Neuron (in vitro differentiated cells): ENCODE results near the gene HDAC4.

Experiments used
- H2AFZ ChIP-seq: one replicate; pipeline ENCODE4 v1.6.1; 2013; ENCODE audit warnings: low read depth, mild to moderate bottlenecking, inconsistent platforms, low read length, moderate library complexity
- H3K27me3 ChIP-seq: one replicate; pipeline ENCODE4 v1.6.1; 2013; ENCODE audit warnings: low read length; ENCODE audit not compliant: insufficient read depth
- H3K36me3 ChIP-seq: one replicate; pipeline ENCODE4 v1.6.1; 2013; ENCODE audit warnings: low read length; ENCODE audit not compliant: insufficient read depth
- H3K4me1 ChIP-seq: one replicate; pipeline ENCODE4 v1.6.1; 2013; ENCODE audit warnings: low read length; ENCODE audit not compliant: insufficient read depth
- H3K4me3 ChIP-seq: 2 replicates; pipeline ENCODE4 v1.5.1; 2013; ENCODE audit warnings: mild to moderate bottlenecking, low read length, moderate library complexity
- H3K9me3 ChIP-seq: one replicate; pipeline ENCODE4 v1.6.1; 2013; ENCODE audit warnings: low read length

HDAC4 gene

GRCh38 chr2:239092571-239093294 lies 308.1 kb downstream of the HDAC4 start:
- H3K9me3 ChIP-seq: no peaks in the 10 kb centered on the region
- H3K4me3 ChIP-seq: no peak overlapping the region
- H2AFZ ChIP-seq: no peak overlapping the region
- no peaks in the 10 kb centered on the region for H3K27me3 ChIP-seq
- H3K36me3 ChIP-seq: peaks cover 2% of the 10 kb centered on the region
- H3K4me1 ChIP-seq: no peaks in the 10 kb centered on the region

- no peaks in the 10 kb centered on the region for H3K27me3 ChIP-seq
- no peaks in the 10 kb centered on the region for H3K4me1 ChIP-seq
- peaks cover 2% of the 10 kb centered on the region for H3K36me3 ChIP-seq
- H3K9me3 ChIP-seq: no peaks in the 10 kb centered on the region
- no peak overlapping the region for H2AFZ ChIP-seq
- no peak overlapping the region for H3K4me3 ChIP-seq
Measured at GRCh38 chr2:239089884-239090283, 310.9 kb downstream of the HDAC4 start.

- Histone ChIP-seq H3K27me3 (no peaks in the 10 kb centered on the region), H3K4me3 (no peak overlapping the region), H3K4me1 (no peaks in the 10 kb centered on the region), H3K36me3 (peaks cover 6% of the 10 kb centered on the region), H2AFZ (no peak overlapping the region), H3K9me3 (no peaks in the 10 kb centered on the region)
Measured at GRCh38 chr2:239087046-239087710, 313.6 kb downstream of the HDAC4 start.

- no peak overlapping the region for H2AFZ ChIP-seq
- no peaks in the 10 kb centered on the region for H3K27me3 ChIP-seq
- H3K4me3 ChIP-seq: no peak overlapping the region
- H3K4me1 ChIP-seq: no peaks in the 10 kb centered on the region
- peaks cover 6% of the 10 kb centered on the region for H3K36me3 ChIP-seq
- H3K9me3 ChIP-seq: no peaks in the 10 kb centered on the region
Measured at GRCh38 chr2:239086325-239087020, 314.3 kb downstream of the HDAC4 start.

GRCh38 chr2:239085201-239085992 lies 315.4 kb downstream of the HDAC4 start:
- Histone ChIP-seq H3K36me3 (peaks cover 6% of the 10 kb centered on the region), H2AFZ (no peak overlapping the region), H3K9me3 (no peaks in the 10 kb centered on the region), H3K4me1 (no peaks in the 10 kb centered on the region), H3K4me3 (no peak overlapping the region), H3K27me3 (no peaks in the 10 kb centered on the region)

- Histone ChIP-seq H2AFZ (no peak overlapping the region), H3K9me3 (no peaks in the 10 kb centered on the region), H3K27me3 (no peaks in the 10 kb centered on the region), H3K36me3 (peaks cover 10% of the 10 kb centered on the region), H3K4me3 (no peak overlapping the region), H3K4me1 (no peaks in the 10 kb centered on the region)
Measured at GRCh38 chr2:239084007-239084406, 316.8 kb downstream of the HDAC4 start.

GRCh38 chr2:239082425-239082824 lies 318.4 kb downstream of the HDAC4 start:
- Histone ChIP-seq H2AFZ (no peak overlapping the region), H3K4me3 (no peak overlapping the region), H3K27me3 (no peaks in the 10 kb centered on the region), H3K36me3 (peaks cover 16% of the 10 kb centered on the region), H3K9me3 (no peaks in the 10 kb centered on the region), H3K4me1 (no peaks in the 10 kb centered on the region)

- no peak overlapping the region for H3K4me3 ChIP-seq
- H3K9me3 ChIP-seq: no peaks in the 10 kb centered on the region
- peaks cover 16% of the 10 kb centered on the region for H3K36me3 ChIP-seq
- H3K27me3 ChIP-seq: no peaks in the 10 kb centered on the region
- no peaks in the 10 kb centered on the region for H3K4me1 ChIP-seq
- H2AFZ ChIP-seq: no peak overlapping the region
Measured at GRCh38 chr2:239081622-239082021, 319.2 kb downstream of the HDAC4 start.

- Histone ChIP-seq H2AFZ (no peak overlapping the region), H3K27me3 (no peaks in the 10 kb centered on the region), H3K4me1 (no peaks in the 10 kb centered on the region), H3K4me3 (no peak overlapping the region), H3K36me3 (peaks cover 16% of the 10 kb centered on the region), H3K9me3 (no peaks in the 10 kb centered on the region)
Measured at GRCh38 chr2:239081046-239081445, 319.8 kb downstream of the HDAC4 start.

- no peak overlapping the region for H3K4me3 ChIP-seq
- no peaks in the 10 kb centered on the region for H3K27me3 ChIP-seq
- H3K36me3 ChIP-seq: peaks cover 16% of the 10 kb centered on the region
- no peaks in the 10 kb centered on the region for H3K4me1 ChIP-seq
- H2AFZ ChIP-seq: no peak overlapping the region
- no peaks in the 10 kb centered on the region for H3K9me3 ChIP-seq
Measured at GRCh38 chr2:239079671-239080294, 321.0 kb downstream of the HDAC4 start.

- H3K27me3 ChIP-seq: no peaks in the 10 kb centered on the region
- H3K4me3 ChIP-seq: no peak overlapping the region
- H2AFZ ChIP-seq: no peak overlapping the region
- no peaks in the 10 kb centered on the region for H3K9me3 ChIP-seq
- no peaks in the 10 kb centered on the region for H3K4me1 ChIP-seq
- H3K36me3 ChIP-seq: peaks cover 23% of the 10 kb centered on the region
Measured at GRCh38 chr2:239078128-239078924, 322.5 kb downstream of the HDAC4 start.

GRCh38 chr2:239077260-239077659 lies 323.6 kb downstream of the HDAC4 start:
- H3K4me1 ChIP-seq: no peaks in the 10 kb centered on the region
- H3K4me3 ChIP-seq: no peak overlapping the region
- H3K36me3 ChIP-seq: peaks cover 27% of the 10 kb centered on the region
- H3K9me3 ChIP-seq: no peaks in the 10 kb centered on the region
- no peaks in the 10 kb centered on the region for H3K27me3 ChIP-seq
- no peak overlapping the region for H2AFZ ChIP-seq
